IMR-90 (cell line): ENCODE data around the gene ZNF597.

Experiments
- CEBPB ChIP-seq: IDR thresholded peaks from 2 replicates; pipeline ENCODE4 v1.6.1; 2012; ENCODE audit warnings: low read depth, low read length, improper control_type of control experiment
- CTCF ChIP-seq: conservative IDR thresholded peaks from 2 replicates; pipeline ENCODE4 v1.5.1; 2012; ENCODE audit warnings: mild to moderate bottlenecking, low read depth, low read length, improper control_type of control experiment
- FOS ChIP-seq: fragments of 150-350 bp; IDR thresholded peaks from 2 replicates; pipeline ENCODE4 v1.6.1; 2016; ENCODE audit warnings: low read depth, low read length
- MAFK ChIP-seq: IDR thresholded peaks from 2 replicates; pipeline ENCODE4 v1.6.1; 2012; ENCODE audit warnings: low read depth, low read length, improper control_type of control experiment
- POLR2A ChIP-seq: IDR thresholded peaks from 2 replicates; pipeline ENCODE4 v1.6.1; 2012; ENCODE audit warnings: mild to moderate bottlenecking, low read depth, low read length
- RAD21 ChIP-seq: IDR thresholded peaks from 2 replicates; pipeline ENCODE4 v1.6.1; 2012; ENCODE audit warnings: low read length, improper control_type of control experiment
- RCOR1 ChIP-seq: IDR thresholded peaks from 2 replicates; pipeline ENCODE4 v1.6.1; 2012; ENCODE audit warnings: mild to moderate bottlenecking, low read length, improper control_type of control experiment; ENCODE audit not compliant: insufficient replicate concordance
- USF2 ChIP-seq: fragments of 150-350 bp; IDR thresholded peaks from 2 replicates; pipeline ENCODE4 v1.6.1; 2017; ENCODE audit warnings: mild to moderate bottlenecking, antibody characterized with exemption, low read length, low read depth
- TF ChIP-seq, protein P1 (sequence below): fragments of 150-350 bp; IDR thresholded peaks from 2 replicates; pipeline ENCODE4 v1.6.1; 2016; ENCODE audit warnings: low read depth, mild to moderate bottlenecking, low read length, moderate library complexity, borderline replicate concordance

- TF ChIP-seq, protein P1, sequence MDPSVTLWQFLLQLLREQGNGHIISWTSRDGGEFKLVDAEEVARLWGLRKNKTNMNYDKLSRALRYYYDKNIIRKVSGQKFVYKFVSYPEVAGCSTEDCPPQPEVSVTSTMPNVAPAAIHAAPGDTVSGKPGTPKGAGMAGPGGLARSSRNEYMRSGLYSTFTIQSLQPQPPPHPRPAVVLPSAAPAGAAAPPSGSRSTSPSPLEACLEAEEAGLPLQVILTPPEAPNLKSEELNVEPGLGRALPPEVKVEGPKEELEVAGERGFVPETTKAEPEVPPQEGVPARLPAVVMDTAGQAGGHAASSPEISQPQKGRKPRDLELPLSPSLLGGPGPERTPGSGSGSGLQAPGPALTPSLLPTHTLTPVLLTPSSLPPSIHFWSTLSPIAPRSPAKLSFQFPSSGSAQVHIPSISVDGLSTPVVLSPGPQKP: no peak
- TF ChIP-seq FOS: no peak
- no peak for TF ChIP-seq CTCF
- no peak for TF ChIP-seq MAFK
- TF ChIP-seq RAD21: no peak
- TF ChIP-seq USF2: no peak
- TF ChIP-seq POLR2A: no peak
- no peak for TF ChIP-seq RCOR1
- TF ChIP-seq CEBPB: no peak
Measured at GRCh38 chr16:3485821-3486505, 42.7 kb upstream of the ZNF597 start.
